Prostate gland (tissue), 2 donors: ENCODE data around the gene OBSL1. TPM values are rescaled to one million over a fixed set of nuclear protein-coding genes. Genes with fewer than 3 reads are reported as not detected.

Source experiments
- DNase-seq: peaks from one replicate; pipeline ENCODE4 v3.0.0-alpha.2; 2019; ENCODE audit warnings: low spot score
- H3K27ac ChIP-seq, 2 donors: fragments of 200-600 bp; sonication (generic); 2 replicates each; pipeline ENCODE4 v1.5.1; 2017 to 2019
- H3K27me3 ChIP-seq: fragments of 200-600 bp; sonication (generic); replicated peaks from 2 replicates; pipeline ENCODE4 v1.5.1; 2019; ENCODE audit not compliant: insufficient read depth
- H3K36me3 ChIP-seq, 2 donors: fragments of 200-600 bp; sonication (generic); 1 replicate in 1 of 2; 2 replicates in 1 of 2; pipeline versions ENCODE4 v1.5.1 to v1.8.1; 2017 to 2019
- H3K4me1 ChIP-seq: fragments of 200-600 bp; sonication (generic); replicated peaks from 2 replicates; pipeline ENCODE4 v1.5.1; 2019
- H3K4me3 ChIP-seq, 2 donors: fragments of 200-600 bp; sonication (generic); 2 replicates each; pipeline ENCODE4 v1.5.1; 2017 to 2019
- H3K9me3 ChIP-seq: fragments of 200-600 bp; sonication (generic); 2 replicates; pipeline ENCODE4 v1.5.1; 2017
- POLR2A ChIP-seq: fragments of 450-650 bp; IDR thresholded peaks from one replicate; pipeline ENCODE4 v1.6.1; 2016; ENCODE audit warnings: antibody characterized with exemption, mild to moderate bottlenecking
- POLR2AphosphoS5 ChIP-seq: sonication (generic); formaldehyde crosslinking; IDR thresholded peaks from one replicate; pipeline ENCODE4 v1.6.1; 2017; ENCODE audit warnings: antibody characterized with exemption
- WGBS: methylation state at CpG from one replicate; pipeline ENCODE4 v1.1.5; 2018; 5-methylcytosine and 5-hydroxymethylcytosine counted together
- intact Hi-C: fragments of 100-400 bp; cut with DNase I; formaldehyde crosslinking; loops from one replicate; pipeline ENCODE4 v1.14.2; 2022
- total RNA-seq, 2 donors: library from RNA; depleted of rRNA; stranded (reverse); fragments of >200 nt; gene quantifications; one replicate each; pipeline ENCODE4 v1.1.0, GENCODE V29; 2016
- TF ChIP-seq, protein P1 (sequence below), 4 experiments: fragments of 200-600 bp in 2 of 4; fragments of 450-650 bp in 2 of 4; sonication (generic) in 2 of 4; IDR thresholded peaks; 1 replicate in 3 of 4; 2 replicates in 1 of 4; pipeline ENCODE4 v1.5.1; 2016 to 2019; ENCODE audit warnings: antibody characterized with exemption in 4 of 4, mild to moderate bottlenecking in 2 of 4, moderate library complexity in 2 of 4

Gene OBSL1
- total RNA-seq, 2 donors from 2014 or later: 142 to 330 TPM

DNA sequence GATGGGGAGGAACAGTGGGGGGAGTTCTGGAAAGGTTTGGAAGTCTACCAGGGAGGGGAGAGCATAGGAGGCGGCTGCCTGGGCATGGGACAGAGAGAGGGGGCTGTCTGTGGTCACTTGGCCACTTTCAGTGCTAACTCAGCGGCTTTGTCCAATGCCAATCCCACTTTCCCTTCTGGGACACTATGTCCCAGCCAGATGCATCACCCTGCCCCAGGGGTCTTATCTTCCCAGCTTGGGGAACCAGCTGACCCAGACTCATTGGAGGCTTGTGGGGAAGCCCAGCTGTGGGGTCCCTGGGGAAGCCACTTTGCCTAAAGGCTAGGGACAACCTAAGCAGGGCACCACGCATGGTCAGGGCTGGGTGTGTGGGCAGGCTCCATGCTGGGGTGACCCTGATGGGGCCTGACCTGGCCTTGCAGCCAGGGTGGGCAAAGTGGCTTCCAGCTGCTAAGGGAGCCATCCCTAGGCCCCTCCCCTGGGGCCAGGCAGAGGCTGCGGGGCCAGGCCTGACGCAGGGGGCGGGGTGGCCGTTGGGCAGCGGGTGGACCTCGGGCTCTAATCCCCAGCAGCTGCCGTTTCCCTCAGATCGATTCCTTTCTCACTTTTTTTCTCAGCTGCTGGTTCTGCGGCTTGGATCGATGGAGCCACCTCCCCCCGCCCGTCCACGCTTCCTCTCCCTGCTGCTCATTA is 58.7 kb downstream of the OBSL1 start:
- intact Hi-C loops: loop anchor here (10.0 kb wide), 1 partner anchor 338 kb away; the partner anchor contains the start of genes CNPPD1, RETREG2 and SLC23A3
- Histone ChIP-seq H3K36me3 (no peaks in the 10 kb centered on the region), H3K4me3 (no peak overlapping the region), H3K27ac (no peak overlapping the region), H3K4me1 (peaks cover 2% of the 10 kb centered on the region), H3K27me3 (peaks cover 9% of the 10 kb centered on the region), H3K9me3 (no peaks in the 10 kb centered on the region)
- 38% methylated on average over 16 of the region's 16 CpGs for WGBS
- no peak for TF ChIP-seq POLR2A
- no peak for DNase-seq

- no peak for DNase-seq
- WGBS: 46% methylated on average over 14 of the region's 15 CpGs
- peaks cover 9% of the 10 kb centered on the region for H3K27me3 ChIP-seq
These were observed 59.6 kb downstream of the OBSL1 start for GRCh38 chr2:219511547-219512325.

GRCh38 chr2:219510512-219511135 is 60.7 kb downstream of the OBSL1 start:
- no peaks in the 10 kb centered on the region for H3K9me3 ChIP-seq
- H3K27ac ChIP-seq: no peak overlapping the region
- TF ChIP-seq POLR2A: no peak
- peaks cover 9% of the 10 kb centered on the region for H3K27me3 ChIP-seq
- WGBS: 28% methylated on average over 22 of the region's 22 CpGs
- H3K4me1 ChIP-seq: peaks cover 2% of the 10 kb centered on the region
- DNase-seq: no peak
- H3K4me3 ChIP-seq: no peak overlapping the region
- intact Hi-C loops: loop anchor here (10.0 kb wide), 1 partner anchor 336 kb away; the partner anchor contains the start of genes CNPPD1, RETREG2 and SLC23A3
- H3K36me3 ChIP-seq: peaks cover 0 to 8% of the 10 kb centered on the region in 2 donors

More at GRCh38 chr2:219511547-219512325, 59.6 kb downstream of the OBSL1 start:
- Histone ChIP-seq H3K9me3 (no peaks in the 10 kb centered on the region), H3K36me3 (no peaks in the 10 kb centered on the region), H3K4me1 (peaks cover 2% of the 10 kb centered on the region), H3K27ac (no peak overlapping the region), H3K4me3 (no peak overlapping the region)
- TF ChIP-seq POLR2AphosphoS5 (no peak), POLR2A (no peak)
- TF ChIP-seq, protein P1, sequence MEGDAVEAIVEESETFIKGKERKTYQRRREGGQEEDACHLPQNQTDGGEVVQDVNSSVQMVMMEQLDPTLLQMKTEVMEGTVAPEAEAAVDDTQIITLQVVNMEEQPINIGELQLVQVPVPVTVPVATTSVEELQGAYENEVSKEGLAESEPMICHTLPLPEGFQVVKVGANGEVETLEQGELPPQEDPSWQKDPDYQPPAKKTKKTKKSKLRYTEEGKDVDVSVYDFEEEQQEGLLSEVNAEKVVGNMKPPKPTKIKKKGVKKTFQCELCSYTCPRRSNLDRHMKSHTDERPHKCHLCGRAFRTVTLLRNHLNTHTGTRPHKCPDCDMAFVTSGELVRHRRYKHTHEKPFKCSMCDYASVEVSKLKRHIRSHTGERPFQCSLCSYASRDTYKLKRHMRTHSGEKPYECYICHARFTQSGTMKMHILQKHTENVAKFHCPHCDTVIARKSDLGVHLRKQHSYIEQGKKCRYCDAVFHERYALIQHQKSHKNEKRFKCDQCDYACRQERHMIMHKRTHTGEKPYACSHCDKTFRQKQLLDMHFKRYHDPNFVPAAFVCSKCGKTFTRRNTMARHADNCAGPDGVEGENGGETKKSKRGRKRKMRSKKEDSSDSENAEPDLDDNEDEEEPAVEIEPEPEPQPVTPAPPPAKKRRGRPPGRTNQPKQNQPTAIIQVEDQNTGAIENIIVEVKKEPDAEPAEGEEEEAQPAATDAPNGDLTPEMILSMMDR (IDR thresholded peaks at IDR 0.05): no peak
- intact Hi-C loops: loop anchor here (10.0 kb wide), 1 partner anchor 337 kb away; the partner anchor contains the start of genes CNPPD1, RETREG2 and SLC23A3

DNA sequence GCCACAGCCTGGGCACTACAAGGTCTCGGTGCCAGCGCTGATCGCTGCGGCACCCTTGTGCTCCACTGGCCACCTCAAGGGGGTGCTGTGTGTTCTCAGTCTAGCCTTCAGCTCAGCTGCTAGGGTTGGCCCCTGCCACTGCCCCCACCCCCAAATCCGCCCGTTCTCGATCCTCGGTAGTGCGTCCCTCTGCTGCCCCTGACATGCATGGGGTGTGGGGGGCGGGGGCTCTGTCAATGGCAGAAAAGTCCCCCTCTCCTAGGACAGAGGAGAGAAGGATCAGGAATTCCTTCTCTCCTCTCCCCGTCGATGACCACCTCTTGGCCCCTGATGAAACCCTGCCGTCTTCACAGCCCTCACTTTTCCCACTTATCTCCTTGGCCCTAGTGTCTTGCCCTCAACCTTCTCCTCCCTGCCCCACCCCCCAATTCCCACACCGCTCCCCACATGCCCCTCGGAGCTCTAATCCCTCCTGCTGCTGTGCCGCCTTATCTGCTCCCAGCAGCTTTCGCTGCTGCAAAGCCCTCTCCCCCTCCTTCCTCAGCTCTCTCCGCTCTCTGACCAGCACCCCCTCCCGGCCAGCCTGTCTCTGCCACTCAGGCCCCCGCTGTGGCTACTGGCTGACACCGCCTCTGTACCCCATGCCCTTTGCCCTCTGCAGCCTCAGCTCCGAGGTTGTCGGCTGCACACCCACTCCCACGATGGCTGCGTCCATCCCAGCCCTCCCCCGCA is 61.4 kb downstream of the OBSL1 start:
- WGBS: 2% methylated on average over 26 of the region's 26 CpGs
- no peaks in the 10 kb centered on the region for H3K9me3 ChIP-seq
- DNase-seq: peak; percentile 33
- peaks cover 9% of the 10 kb centered on the region for H3K27me3 ChIP-seq
- H3K36me3 ChIP-seq: peaks cover 0 to 8% of the 10 kb centered on the region in 2 donors
- peaks cover 2% of the 10 kb centered on the region for H3K4me1 ChIP-seq
- no peak overlapping the region for H3K4me3 ChIP-seq
- no peak overlapping the region for H3K27ac ChIP-seq
- intact Hi-C loops: loop anchor here (10.0 kb wide), 1 partner anchor 335 kb away; the partner anchor contains the start of genes CNPPD1, RETREG2 and SLC23A3
- TF ChIP-seq POLR2AphosphoS5: no peak
- TF ChIP-seq, protein P1 (IDR thresholded peaks at IDR 0.05): peak; percentile 18 to 57 (median 39)
- TF ChIP-seq POLR2A: no peak

DNA sequence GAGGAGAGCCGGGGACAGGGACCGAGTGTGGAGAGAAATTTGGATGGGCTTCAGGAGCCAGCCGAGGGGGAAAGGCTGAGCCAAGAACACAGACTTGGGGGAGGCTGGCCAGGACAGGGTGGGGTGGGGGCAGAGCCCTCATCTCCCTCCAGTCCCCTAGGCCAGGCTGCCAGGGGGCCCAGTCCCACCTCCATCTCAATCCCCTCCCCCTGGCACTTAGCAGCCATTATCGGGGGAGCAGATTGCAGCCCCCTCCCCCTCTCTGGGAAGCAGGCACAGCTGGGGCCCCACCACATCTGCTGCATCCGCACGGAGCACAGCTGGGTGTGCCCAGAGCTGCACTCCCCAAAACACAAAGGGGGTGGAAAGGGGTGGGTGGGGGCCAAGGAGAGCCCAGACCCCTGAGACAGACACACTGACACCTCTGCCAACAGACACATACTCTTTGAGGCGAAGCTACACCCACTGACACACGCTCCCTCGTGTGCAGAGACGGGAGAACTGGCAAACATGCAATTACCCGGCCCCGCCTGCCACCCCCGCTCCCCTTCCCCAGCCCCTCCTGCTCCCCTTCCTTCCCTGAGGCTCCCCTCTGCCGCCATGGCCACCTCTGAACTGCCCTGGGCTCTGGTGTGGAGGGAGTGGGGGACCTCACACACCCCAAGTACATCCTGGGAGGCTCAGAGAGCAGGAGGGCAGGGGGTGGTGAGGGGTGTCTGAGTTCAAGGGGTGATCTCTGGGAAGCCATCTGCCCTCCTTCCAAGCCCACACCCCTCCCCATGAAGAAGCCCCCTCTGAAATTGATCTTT is 62.2 kb downstream of the OBSL1 start:
- H3K4me3 ChIP-seq: no peak overlapping the region
- 8% methylated on average over 14 of the region's 14 CpGs for WGBS

More for the DNA sequence above, 62.2 kb downstream of the OBSL1 start:
- no peak overlapping the region for H3K27ac ChIP-seq
- TF ChIP-seq, protein P1 (IDR thresholded peaks at IDR 0.05): no peak
- TF ChIP-seq POLR2AphosphoS5 (no peak), POLR2A (no peak)
- intact Hi-C loops: no loop called here
- peaks cover 6% of the 10 kb centered on the region for H3K27me3 ChIP-seq
- H3K4me1 ChIP-seq: peaks cover 2% of the 10 kb centered on the region
- H3K9me3 ChIP-seq: no peaks in the 10 kb centered on the region
- DNase-seq: no peak
- H3K36me3 ChIP-seq: peaks cover 0 to 8% of the 10 kb centered on the region in 2 donors
